ENCODE data around the gene CHGA.

Gene CHGA

DNA sequence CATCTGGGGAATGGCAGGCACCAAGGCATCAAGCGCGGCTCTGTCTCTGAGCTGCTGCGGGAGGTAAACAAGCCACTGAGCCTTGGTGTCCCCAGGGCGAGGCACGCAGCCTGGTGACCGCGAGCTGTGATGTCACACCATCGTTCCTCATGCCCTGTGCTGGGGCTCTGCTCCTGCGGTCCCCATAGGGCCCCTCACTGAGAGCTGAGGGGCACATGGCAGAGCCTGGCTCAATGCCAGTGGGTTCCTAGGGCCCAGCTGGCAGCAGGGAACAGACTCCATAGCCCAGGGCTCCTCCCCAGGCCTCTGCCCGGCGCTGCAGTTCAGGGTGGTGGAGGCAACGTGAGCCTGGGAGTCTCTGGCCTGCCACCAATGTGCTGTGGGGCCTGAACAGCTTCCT is 22.6 kb downstream of the CHGA start:
- DNase-seq (ENCODE audit: low read depth): no peak

DNA sequence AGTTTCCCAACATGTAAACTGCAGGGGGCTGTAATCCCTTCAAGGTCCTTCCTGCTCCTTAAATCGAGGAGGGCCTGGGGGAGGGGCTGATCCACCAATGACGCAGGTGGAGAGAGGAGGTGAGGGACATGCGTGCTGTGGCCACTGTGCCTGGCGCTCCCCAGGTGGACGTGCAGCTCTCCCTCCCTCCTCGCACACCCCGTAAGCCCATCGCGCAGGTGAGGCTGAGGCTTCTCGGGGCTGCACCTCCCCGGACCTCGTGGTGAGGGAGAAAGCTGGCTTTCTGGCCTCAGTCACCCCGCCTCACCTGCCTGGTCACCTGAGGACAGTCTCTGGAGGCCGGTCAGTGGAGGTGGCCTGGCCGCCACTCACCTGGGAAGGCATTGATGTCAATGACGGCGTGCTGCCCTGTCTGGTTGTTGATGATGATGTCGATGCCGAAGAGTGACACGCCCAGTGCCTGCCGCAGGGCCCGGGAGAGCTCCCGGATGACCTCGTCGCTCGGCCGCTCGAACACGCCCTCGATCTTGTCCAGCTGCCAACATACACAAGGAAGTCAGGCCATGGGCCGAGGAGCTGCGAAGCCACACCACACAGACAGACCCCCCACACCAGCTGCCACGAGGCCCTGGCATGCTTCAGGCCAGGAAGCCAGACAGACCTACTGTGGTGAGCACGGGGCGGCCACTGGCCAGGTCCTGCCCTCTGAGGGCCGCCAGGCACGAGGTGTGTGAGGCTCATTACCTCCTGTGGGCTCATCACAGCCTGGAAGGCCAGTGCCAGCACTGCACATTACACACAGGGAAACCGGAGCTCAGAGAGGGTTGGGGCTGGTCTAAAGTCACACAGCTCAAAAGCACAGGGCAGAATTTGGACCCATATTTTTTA is 23.3 kb downstream of the CHGA start:
- DNase-seq (ENCODE audit: low read depth): no peak

DNA sequence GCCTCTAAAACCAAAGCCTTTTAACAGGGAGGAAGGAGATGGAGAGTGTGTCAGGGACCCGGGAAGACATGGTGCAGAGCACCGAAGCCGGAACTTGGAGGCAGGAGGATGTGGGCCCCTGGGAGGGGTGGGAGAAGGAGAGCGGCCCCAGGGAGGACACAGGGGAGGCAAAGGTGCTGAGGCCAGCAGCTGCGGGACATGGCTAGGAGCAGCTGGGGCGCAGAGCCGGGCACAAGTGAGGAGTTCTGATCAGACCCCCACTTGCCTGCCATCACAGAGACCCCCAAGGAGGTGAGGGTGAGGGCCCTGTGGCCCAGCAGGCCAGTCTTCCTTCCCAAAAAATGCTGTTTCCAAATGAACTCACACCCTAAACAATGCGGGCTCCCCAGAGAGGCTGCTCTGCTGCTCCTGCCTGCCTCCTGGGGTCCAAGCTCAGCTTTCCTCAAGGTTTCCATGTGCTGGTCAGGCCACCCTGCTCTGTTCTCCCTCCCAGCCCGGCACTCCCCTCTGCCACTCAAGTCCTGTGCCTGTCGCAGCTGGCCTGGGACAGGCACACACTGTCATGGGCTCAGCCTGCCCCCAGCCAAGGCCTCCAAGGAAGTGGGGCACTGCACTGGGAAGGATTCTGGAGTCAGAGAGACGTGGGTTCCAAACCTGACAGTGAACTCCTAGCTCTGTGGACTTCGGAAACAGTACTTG is 24.0 kb downstream of the CHGA start:
- DNase-seq (ENCODE audit: low read depth): no peak

DNA sequence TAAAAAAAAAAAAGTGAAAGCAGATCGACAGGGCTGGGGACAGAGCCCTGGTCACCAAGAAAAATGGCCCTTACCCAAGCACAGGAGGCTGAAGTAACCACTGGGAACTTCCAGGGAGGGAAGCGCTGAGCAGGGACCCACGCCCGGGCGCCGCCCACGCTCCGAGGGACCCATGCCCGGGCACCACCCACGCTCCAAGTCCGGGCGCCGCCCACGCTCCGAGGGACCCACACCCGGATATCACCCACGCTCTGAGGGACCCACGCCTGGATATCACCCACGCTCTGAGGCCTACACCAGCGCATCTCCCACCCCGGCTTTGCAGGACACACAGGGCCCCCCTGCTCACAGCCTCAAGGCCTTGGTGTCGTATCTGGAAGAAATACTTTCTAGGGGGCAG is 25.7 kb downstream of the CHGA start:
- no peak for DNase-seq (ENCODE audit: low read depth)

DNA sequence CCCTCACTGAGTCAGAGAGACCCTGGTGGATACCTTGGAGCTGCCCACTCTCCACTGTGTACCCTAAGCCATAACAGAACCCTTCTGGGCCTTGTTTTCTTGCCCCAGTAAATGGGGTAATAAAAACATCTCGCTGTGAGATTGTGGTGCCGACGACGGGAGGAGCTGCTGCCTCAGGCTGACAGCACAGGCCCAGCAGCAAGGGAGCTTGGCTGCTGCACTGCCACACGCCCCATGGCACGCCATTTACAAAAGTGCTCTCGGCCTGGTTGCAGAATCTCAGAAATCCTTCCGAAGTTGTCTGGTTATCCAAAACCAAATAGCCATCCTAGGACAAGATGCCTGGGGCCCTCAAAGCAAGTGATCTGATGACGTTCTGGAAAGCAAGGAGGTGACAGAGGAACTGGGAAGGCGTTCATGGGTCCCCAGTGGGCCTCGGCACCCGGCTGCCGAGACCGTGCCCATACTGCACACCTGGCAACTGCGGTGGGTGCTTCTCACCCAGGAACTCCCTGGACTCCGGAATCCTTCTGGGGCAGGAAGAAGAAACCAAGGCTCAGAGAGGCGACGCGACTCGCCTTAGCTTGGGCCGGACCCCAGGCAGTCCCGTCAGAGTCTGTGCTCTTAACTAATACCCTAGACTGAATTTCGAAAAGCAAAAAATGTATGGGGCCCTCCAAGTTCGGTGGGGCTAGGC is 26.7 kb downstream of the CHGA start:
- DNase-seq (ENCODE audit: low read depth): no peak

DNA sequence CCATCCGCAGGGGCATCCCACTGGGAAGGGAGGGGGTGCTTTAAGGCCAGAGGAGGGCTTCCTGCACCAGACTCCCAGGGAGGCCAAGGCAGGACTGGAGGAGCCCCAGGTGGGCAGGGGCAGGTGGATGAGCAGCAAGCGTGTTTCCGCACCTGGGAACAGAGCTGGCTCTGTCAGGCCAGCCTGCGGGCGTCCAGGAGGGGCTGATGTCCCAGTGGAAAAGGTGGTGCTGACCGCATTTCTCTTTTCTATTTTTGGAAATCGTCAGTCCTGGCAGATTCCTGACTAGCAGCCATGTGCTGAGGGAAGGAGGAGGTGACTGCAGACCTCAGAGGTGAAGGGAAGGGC is 27.2 kb downstream of the CHGA start:
- DNase-seq (ENCODE audit: low read depth): no peak

DNA sequence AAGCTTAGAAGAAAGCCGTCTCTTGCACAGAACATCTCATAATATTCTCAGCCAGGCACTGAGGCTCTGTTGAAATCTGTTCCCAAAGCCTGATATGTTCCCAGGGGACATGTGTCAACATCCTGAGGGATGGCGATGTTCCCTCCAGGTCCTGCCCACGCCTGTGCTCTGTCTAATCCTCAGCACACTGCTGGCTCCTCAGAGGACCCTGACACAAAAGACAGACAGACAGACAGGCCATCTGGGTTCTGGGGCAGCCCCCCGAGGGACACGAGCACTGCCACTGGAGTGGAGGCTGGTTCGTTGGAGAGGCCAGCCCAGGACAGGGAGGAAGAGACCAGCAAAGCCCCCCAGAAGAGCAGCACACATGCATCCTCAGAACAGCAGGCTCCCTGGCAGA is 27.8 kb downstream of the CHGA start:
- DNase-seq (ENCODE audit: low read depth): no peak

DNA sequence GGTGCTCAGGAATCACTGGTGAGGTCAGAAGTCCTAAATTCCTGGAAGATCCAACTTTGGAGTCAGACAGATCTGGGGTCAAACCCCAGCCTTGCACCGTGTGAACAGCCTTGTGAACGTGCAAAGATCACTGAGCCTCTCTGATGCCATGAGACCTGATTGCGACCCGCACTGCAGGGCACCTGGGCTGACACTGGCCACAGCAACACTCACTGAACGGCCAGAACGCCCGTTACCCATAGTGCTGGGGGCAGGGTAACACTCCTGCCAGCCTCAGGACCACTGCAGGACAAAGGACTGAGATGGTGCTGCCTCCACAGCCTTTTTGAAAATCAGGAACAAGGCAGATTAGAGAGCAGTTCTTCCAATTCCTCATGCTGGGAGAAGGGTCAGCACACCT is 28.3 kb downstream of the CHGA start:
- DNase-seq (ENCODE audit: low read depth): no peak

DNA sequence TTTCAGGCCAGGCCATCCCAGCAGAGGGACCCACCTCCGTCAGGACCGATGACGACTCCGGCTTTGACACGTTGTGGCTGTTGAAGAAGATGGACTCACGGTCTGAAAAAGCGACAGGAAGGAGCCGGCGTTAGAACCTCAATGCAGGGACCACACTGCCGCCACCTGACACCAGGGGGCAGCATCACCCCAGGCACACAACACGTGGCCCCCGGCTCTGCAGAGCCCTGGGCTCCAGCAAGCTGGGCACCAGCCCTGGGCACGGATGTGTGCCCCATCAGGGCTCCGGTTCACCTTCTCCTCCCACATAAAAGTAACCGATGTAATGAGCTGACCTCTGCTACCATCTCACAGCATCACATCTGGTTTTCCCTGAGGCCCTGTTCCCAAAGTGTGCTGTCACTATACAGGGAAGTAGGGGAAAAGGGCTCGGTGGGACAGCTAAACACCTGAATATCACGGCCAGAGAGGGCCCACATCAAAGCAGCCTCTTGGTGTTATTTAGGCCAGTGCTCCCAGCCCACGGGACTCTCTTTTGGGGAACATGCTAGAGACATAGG is 29.0 kb downstream of the CHGA start:
- DNase-seq (ENCODE audit: low read depth): peak; percentile 53

DNA sequence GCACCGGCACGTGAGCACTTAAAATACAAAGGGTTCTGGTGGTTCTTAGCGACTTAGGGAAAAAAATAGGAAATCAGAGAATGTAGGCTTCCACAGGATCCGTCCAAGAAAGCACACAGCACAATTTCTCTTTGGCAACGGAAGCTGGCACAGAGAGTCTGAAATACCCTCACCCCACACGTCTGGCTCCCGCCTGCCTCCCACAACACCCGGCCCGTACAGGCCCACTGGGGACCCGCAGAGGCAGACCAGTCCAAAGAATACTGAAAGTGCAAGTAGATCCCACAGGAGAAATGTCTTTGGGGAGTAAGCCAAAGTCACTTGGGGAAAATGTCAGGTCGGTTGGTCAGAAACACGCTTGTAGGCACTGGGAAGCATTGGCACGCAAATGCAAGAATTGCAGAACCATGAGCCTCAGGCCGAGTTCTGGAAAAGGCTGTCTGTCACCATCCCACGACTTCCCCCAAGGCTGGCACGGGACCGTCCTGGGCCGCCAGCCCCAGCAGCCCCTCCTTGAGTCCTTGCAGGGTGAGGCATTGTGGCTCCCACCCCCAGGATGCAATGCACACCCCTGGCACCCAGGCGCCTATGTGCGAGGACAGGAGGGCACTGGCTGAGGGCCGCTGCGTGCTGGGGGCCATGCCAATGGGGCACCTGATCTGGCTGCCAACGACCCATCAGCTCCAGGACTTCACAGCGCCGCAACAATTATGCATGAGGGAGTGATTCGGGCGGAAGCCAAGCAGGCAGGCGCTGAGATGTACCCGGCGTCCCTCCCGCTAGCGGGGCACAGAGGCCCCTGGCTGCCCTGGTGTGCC is 29.7 kb downstream of the CHGA start:
- DNase-seq (ENCODE audit: low read depth): no peak

DNA sequence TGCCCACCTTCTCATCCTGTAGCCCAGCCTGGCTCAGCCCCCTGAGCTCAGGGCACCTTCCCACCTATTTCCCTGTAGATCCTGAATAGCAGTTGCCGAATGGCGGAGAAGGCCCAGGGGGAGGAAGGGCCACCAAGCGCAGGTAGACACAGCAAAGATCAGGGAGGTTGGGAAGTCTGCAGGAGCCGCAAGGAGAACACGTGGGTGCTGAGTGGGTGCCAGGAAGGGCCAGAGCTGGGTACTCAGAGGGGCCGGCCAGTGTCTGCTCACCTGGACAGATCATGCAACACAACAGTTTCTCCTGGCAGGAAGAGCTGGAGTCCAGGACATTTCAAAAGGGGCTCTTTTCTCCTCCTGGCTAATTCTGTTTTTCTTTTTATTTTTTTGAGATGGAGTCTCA is 30.6 kb downstream of the CHGA start:
- no peak for DNase-seq (ENCODE audit: low read depth)

DNA sequence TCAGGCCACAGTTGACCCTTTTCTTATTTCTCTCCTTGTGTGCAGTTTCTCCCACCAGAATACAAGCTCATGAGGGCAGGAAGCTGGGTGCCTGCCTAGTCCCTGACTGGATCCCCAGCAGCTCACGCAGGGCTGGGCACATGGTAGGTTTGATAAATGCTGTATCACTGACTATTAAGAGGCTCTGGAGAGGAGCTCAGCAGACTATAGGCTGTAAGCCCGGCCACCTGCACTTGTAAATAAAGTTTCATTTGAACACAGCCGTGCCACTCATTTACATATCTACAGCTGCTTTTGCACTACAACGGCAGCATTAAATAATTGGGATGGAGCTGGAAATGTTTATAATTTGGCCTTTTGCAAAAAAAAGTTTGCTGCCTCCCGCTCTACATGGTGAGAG is 32.0 kb downstream of the CHGA start:
- no peak for DNase-seq (ENCODE audit: low read depth)

DNA sequence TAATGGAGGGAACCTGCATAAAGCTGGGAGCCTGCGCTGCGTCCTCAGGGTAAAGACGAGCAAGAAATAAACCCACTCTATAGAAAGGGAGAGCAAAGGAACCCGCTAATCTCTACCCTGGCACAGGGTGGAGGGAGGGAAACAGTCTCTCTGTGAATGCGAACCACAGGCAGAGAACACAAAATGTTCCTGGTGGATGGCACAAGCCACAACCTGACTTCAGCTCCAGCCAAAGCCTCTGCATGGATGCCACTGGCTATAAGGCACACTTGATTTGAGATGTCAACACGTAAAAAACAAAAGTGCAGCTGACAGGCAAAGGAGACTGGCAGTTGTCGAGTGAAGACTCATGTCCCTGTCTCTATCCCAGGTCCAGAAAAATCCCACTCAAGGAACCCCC is 32.4 kb downstream of the CHGA start:
- no peak for DNase-seq (ENCODE audit: low read depth)

DNA sequence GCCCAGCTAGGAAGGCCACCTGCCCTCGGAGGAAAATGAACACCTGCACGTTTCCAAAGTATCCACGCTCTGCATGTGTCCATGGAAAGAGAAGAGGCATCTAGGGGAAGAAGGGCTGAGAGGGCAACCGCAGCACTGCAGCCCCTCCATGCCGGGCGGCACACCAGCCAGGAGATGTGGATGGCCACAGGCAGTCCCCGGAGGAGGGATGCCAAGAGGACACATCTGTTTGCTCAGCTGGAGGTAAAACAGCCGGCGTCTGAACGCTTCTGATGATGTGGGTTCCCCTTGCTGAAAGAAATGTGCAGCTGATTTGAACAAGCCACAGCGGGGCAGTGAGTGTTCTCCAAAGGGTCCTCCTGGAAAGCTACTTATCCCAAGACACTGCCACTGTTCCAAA is 34.0 kb downstream of the CHGA start:
- DNase-seq (ENCODE audit: low read depth): no peak

DNA sequence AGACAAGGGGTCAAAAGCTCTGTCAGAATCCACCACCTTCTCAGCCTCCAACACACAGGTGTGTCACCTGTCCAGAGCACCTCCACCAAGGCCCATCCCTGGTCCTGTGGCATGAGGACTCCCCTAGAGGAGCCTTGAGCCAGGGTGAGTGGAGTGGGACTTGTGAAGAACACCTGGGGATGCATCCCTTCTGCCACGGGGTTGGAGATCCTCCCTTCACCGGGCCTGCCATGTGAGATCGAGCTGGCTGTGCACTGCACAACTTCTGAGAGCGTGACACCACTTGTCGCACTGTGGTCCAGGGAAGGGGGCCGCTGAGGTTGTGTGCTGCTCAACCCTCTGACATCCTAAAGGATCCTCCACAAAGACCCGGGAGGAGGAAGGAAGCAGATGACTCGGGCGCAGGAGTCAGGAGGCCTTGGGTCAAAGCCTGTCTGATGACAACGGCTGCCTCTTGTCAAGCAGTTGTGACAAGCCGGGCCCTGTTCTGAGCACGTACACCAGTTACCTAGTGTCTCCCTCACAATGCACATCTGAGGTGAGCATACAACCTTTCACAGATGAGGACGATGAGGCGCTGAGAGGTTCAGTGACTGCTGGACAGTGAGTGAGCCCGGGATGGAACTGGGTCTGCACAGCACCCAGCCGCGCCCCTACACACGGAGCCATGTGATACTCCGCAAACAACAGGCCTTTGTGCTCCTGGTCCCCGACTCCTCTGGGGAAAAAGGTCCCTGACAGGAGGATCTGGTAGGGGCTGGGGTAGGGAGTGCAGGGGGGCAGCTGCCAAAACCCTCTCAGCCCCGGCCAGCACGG is 35.6 kb downstream of the CHGA start:
- no peak for DNase-seq (ENCODE audit: low read depth)

DNA sequence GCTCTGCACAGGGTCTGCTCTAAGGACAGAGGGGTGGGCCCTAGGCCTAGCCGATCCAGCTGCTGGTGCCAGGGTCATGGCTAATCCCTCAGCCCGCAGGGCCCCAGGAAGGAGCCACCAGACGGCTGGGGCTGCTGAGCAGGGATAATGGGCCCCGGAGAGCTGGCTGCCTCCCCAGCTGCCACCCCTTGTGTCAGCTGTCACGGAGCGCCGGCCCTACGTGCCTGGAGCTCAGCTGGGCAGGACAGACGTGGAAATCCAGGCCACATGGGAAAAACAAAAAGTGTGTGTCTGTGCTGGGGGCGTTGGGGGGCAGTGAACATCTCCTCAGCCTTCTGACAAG is 36.2 kb downstream of the CHGA start:
- no peak for DNase-seq (ENCODE audit: low read depth)

DNA sequence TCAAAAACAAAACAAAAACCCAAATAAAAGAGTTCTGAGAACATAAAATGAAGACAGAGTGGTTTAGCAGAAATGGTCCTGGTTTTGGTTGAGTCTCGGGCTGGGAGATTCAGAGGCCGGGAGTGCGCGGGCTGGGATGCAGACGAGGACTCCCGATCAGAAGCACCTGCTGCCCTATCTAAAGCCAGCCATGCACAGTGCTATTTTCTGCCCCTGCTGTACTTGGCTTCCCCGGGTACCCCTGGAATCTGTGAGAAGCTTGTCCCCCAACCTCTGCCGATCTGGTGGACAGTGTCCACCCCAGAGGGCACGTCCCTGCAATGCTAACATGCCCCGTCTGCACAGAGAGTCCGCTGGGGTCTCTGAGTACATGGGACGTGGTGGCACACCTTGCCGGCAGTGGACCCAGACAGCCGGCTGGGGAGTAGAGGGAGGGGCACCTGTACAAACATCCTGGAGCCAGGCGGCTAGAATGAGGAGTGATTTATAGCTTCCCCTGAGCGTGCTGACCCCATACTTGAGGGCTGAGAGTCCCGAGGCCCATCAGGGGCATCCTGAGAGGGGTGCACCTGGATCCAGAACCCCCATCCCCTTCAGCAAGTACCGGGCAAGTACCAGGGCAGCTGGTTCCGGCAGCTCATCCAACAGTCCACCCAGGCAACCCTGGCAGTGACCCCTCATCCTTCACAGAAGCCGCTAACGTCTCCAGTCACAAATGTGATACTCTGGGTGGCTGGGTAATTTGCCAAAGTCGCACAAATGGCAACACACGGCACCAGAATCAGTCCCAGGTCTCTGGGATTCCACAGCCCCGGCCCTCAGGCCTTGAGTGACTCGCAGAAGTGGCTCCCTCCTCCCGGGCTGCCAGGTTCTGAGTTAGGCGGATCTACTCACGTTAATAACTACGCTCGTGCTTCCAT is 37.1 kb downstream of the CHGA start:
- DNase-seq (ENCODE audit: low read depth): no peak

DNA sequence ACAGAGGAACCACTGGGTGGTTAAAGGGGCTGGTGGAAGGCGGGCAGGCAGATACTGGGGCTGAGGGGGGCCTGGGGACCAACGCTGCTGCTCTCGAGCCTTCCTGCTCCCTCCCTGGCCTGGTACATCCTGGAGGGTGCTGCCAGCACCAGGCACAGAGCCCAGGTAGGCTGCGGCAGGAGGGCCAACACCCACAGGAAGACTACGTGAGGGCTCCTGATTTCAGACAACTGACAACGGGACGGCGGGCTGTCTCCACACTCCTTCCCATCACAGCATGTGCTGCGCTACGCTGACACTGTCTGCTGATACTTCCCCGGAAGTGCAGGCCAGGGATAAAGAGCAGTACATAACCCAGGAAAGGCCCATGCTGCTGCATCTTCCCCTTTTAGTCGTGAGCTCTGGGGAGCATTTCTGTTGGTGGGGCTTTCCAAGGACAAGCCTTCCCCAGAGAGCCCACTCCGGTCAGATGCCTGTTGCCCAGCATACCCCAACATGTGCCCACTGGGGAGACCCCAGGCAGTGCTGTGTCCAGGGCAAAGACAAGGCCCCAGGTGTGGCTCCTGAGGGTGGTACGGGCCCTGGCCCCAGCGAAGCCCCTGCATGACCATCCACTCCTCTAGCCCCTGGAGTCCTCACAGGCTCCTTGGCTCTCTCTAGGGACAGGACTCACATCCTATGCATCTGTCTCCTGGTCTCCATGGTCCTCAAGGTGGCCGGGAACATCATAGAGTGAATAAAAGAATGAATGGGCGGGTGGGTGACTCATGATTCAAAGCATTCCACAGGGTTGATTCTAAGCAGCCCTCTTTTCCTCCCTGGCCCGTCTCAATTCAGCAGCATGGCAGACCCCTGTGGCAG is 38.0 kb downstream of the CHGA start:
- no peak for DNase-seq (ENCODE audit: low read depth)

DNA sequence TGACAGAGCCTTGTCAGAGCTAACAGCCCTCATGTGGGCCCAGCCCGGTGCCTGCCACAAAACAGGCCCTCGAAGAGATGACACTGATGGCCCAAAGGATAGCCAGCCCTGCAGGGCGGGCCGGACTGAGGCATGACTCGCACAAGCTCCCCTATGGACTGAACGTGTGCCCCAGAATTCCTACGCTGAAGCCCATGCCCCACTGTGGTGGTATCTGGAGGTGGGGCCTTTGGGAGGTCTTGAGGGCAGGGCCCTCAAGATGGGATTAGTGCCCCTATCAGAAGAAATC is 38.6 kb downstream of the CHGA start:
- no peak for DNase-seq (ENCODE audit: low read depth)
